PC-3 (cell line): Measurements from ENCODE around the gene PTPN18. TPM values are rescaled to one million over a fixed set of nuclear protein-coding genes. Genes with fewer than 3 reads are reported as not detected.

ENCODE experiments used
- ATAC-seq: fragments of 200-7000 bp; cut with Tn5 transposase; 2 replicates; pipeline ENCODE4 v1.9.1; 2020; ENCODE audit warnings: mild to moderate bottlenecking, moderate library complexity
- Bru-seq: library from RNA; stranded (reverse); fragments of 400-500 nt; gene quantifications from one replicate; lab custom pipeline; 2021; lab: Mats Ljungman, UMichigan
- BruChase-seq, 2 experiments: library from RNA; stranded (reverse); fragments of 400-500 nt; gene quantifications; one replicate each; lab custom pipeline; 2021; lab: Mats Ljungman, UMichigan
- BruUV-seq: library from RNA; stranded (reverse); fragments of 400-500 nt; replicated peaks from 2 replicates; lab custom pipeline; 2021; lab: Mats Ljungman, UMichigan
- CTCF ChIA-PET: fragments of 300-600 bp; sonication (Branson Sonifier 250); formaldehyde crosslinking; loops from one replicate; lab custom pipeline; 2022; ENCODE audit warnings: antibody characterized with exemption; lab: Charles Lee
- POLR2A ChIA-PET: fragments of 300-600 bp; sonication (Branson Sonifier 250); formaldehyde crosslinking; loops from one replicate; lab custom pipeline; 2022; ENCODE audit warnings: antibody characterized with exemption; ENCODE audit not compliant: unreplicated experiment; lab: Charles Lee
- DNase-seq: peaks from one replicate; pipeline ENCODE4 v3.0.0-alpha.2; 2015
- H2AFZ ChIP-seq: fragments of 300-600 bp; sonication (generic); 2 replicates; pipeline ENCODE4 v1.6.0; 2016; ENCODE audit warnings: antibody characterized with exemption, low read length
- H3F3A ChIP-seq: fragments of 300-600 bp; sonication (generic); one replicate; pipeline ENCODE4 v1.6.0; 2017; ENCODE audit warnings: antibody characterized with exemption, low read length, control low read depth, mild to moderate bottlenecking; ENCODE audit not compliant: unreplicated experiment
- H3K27ac ChIP-seq: fragments of 300-600 bp; sonication (generic); 2 replicates; pipeline ENCODE4 v1.5.1; 2016; ENCODE audit warnings: mild to moderate bottlenecking, low read length
- H3K27me3 ChIP-seq: fragments of 300-600 bp; sonication (generic); 2 replicates; pipeline ENCODE4 v1.6.1; 2016; ENCODE audit warnings: low read length, mixed read lengths
- H3K36me3 ChIP-seq: fragments of 300-600 bp; sonication (generic); 2 replicates; pipeline ENCODE4 v1.6.1; 2016; ENCODE audit warnings: low read depth, mixed run types, low read length, mixed read lengths
- H3K4me1 ChIP-seq: fragments of 300-600 bp; sonication (generic); 2 replicates; pipeline ENCODE4 v1.5.1; 2016; ENCODE audit warnings: low read length; ENCODE audit not compliant: insufficient read depth
- H3K4me2 ChIP-seq: fragments of 300-600 bp; sonication (generic); 2 replicates; pipeline ENCODE4 v1.6.0; 2016; ENCODE audit warnings: low read length
- H3K4me3 ChIP-seq: fragments of 300-600 bp; sonication (generic); 2 replicates; pipeline ENCODE4 v1.5.1; 2016; ENCODE audit warnings: mild to moderate bottlenecking, low read length, mixed read lengths
- H3K79me2 ChIP-seq: fragments of 300-600 bp; sonication (generic); 2 replicates; pipeline ENCODE4 v1.6.1; 2017; ENCODE audit warnings: low read length, mixed read lengths
- H3K9ac ChIP-seq: fragments of 300-600 bp; sonication (generic); 2 replicates; pipeline ENCODE4 v1.6.0; 2016; ENCODE audit warnings: mild to moderate bottlenecking, low read length
- H3K9me2 ChIP-seq: fragments of 300-600 bp; sonication (generic); replicated peaks from 2 replicates; pipeline ENCODE4 v1.6.1; 2016; ENCODE audit warnings: mixed run types, low read length, mixed read lengths
- H3K9me3 ChIP-seq: fragments of 300-600 bp; sonication (generic); 2 replicates; pipeline ENCODE4 v1.6.1; 2016; ENCODE audit warnings: low read length, mixed read lengths
- H4K20me1 ChIP-seq: fragments of 300-600 bp; sonication (generic); 2 replicates; pipeline ENCODE4 v1.6.1; 2016; ENCODE audit warnings: low read length, mixed read lengths
- EZH2 ChIP-seq: fragments of 300-600 bp; sonication (generic); IDR thresholded peaks from one replicate; pipeline ENCODE4 v1.6.1; 2017; ENCODE audit warnings: antibody characterized with exemption, mild to moderate bottlenecking, low read length; ENCODE audit not compliant: unreplicated experiment
- EZH2phosphoT487 ChIP-seq: fragments of 300-600 bp; sonication (generic); IDR thresholded peaks from 2 replicates; pipeline ENCODE4 v1.6.1; 2018; ENCODE audit warnings: mild to moderate bottlenecking, antibody characterized with exemption, low read length, borderline replicate concordance
- intact Hi-C: fragments of 100-400 bp; cut with micrococcal nuclease; formaldehyde crosslinking; loops from 2 replicates; pipeline ENCODE4 v1.9.0; 2023
- long read RNA-seq: library from polyadenylated mRNA; unstranded; transcript quantifications from one replicate; pipeline ENCODE4 v2.0.0, GENCODE V29; 2021; ENCODE audit not compliant: unreplicated experiment
- total RNA-seq: library from RNA; depleted of rRNA; stranded (reverse); fragments of >200 nt; gene quantifications from 2 replicates; pipeline ENCODE4 v1.2.3, GENCODE V29; 2014; rRNA removed
- TF ChIP-seq, protein P1 (sequence below): fragments of 300-600 bp; sonication (generic); conservative IDR thresholded peaks from 2 replicates; pipeline ENCODE4 v1.5.1; 2017; ENCODE audit warnings: antibody characterized with exemption, low read depth, mild to moderate bottlenecking, low read length

PTPN18 gene, protein sequence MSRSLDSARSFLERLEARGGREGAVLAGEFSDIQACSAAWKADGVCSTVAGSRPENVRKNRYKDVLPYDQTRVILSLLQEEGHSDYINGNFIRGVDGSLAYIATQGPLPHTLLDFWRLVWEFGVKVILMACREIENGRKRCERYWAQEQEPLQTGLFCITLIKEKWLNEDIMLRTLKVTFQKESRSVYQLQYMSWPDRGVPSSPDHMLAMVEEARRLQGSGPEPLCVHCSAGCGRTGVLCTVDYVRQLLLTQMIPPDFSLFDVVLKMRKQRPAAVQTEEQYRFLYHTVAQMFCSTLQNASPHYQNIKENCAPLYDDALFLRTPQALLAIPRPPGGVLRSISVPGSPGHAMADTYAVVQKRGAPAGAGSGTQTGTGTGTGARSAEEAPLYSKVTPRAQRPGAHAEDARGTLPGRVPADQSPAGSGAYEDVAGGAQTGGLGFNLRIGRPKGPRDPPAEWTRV
- total RNA-seq (27.1 and 33.5 TPM in 2 replicates), Bru-seq, nascent RNA (percentile 57 among the genes with signal in this experiment), BruChase-seq, experiment 1, labeled RNA remaining after a 6-hour chase (percentile 61 among the genes with signal in this experiment), BruChase-seq, experiment 2, labeled RNA remaining after a 2-hour chase (percentile 60 among the genes with signal in this experiment)
- long read RNA-seq, partial matches to known transcripts, result 12 of 19 reads
- long read RNA-seq, other reads (novel, unspliced or antisense), result 4 of 19 reads

- intact Hi-C loops, result loop anchor here (1.0 kb wide), 1 partner anchor 35 kb away; no protein-coding TSS in a partner anchor
- TF ChIP-seq, protein P1, sequence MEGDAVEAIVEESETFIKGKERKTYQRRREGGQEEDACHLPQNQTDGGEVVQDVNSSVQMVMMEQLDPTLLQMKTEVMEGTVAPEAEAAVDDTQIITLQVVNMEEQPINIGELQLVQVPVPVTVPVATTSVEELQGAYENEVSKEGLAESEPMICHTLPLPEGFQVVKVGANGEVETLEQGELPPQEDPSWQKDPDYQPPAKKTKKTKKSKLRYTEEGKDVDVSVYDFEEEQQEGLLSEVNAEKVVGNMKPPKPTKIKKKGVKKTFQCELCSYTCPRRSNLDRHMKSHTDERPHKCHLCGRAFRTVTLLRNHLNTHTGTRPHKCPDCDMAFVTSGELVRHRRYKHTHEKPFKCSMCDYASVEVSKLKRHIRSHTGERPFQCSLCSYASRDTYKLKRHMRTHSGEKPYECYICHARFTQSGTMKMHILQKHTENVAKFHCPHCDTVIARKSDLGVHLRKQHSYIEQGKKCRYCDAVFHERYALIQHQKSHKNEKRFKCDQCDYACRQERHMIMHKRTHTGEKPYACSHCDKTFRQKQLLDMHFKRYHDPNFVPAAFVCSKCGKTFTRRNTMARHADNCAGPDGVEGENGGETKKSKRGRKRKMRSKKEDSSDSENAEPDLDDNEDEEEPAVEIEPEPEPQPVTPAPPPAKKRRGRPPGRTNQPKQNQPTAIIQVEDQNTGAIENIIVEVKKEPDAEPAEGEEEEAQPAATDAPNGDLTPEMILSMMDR, result peak; percentile 46; the same call in 1 of the 2 replicates
- TF ChIP-seq EZH2, result no peak
- H3K27ac ChIP-seq, result no peak within 1 kb of the TSS
These were observed at the start of gene PTPN18 for GRCh38 chr2:130355578-130356431. Gene PTPN18 (plus strand): TSS chr2:130356056. CDS start chr2:130356108, 52 bp downstream.

GRCh38 chr2:130307850-130308249 is 48.0 kb upstream of the PTPN18 start:
- intact Hi-C loops, result no loop called here
- DNase-seq, result no peak
- no peak overlapping the region for H3K4me3 ChIP-seq

More at GRCh38 chr2:130355578-130356431, at the start of gene PTPN18:
- Histone ChIP-seq H3K36me3 (no peaks in the 10 kb centered on the region), H3K79me2 (no peaks in the 10 kb centered on the region), H2AFZ (peak within 1 kb of the TSS; percentile 92), H4K20me1 (no peaks in the 10 kb centered on the region), H3K27me3 (no peaks in the 10 kb centered on the region), H3K9me3 (no peaks in the 10 kb centered on the region), H3K4me2 (peak within 1 kb of the TSS; percentile 90), H3K9me2 (no peaks in the 10 kb centered on the region), H3F3A (no peaks in the 10 kb centered on the region), H3K4me3 (peak within 1 kb of the TSS; percentile 73), H3K9ac (peak within 1 kb of the TSS; percentile 49), H3K4me1 (peaks cover 4% of the 10 kb centered on the region; the same call in 1 of the 2 replicates)
- ATAC-seq (peak; percentile 95), DNase-seq (peak; percentile 86)
- BruUV-seq, result no TSS peak
- ChIA-PET POLR2A (no interaction called here), CTCF (interaction anchor here (0.5 kb wide), 1 partner anchor 115 kb away, joined by 3 read pairs; no protein-coding TSS in a partner anchor)

More at GRCh38 chr2:130307850-130308249, 48.0 kb upstream of the PTPN18 start:
- Histone ChIP-seq H3K36me3 (no peaks in the 10 kb centered on the region), H3F3A (no peaks in the 10 kb centered on the region), H3K9me3 (no peaks in the 10 kb centered on the region), H3K4me1 (no peaks in the 10 kb centered on the region), H3K9ac (no peak overlapping the region), H3K79me2 (no peaks in the 10 kb centered on the region), H3K9me2 (no peaks in the 10 kb centered on the region), H3K4me2 (no peak overlapping the region), H4K20me1 (no peaks in the 10 kb centered on the region), H2AFZ (no peak overlapping the region), H3K27ac (no peak overlapping the region), H3K27me3 (peaks cover 55% of the 10 kb centered on the region)
- TF ChIP-seq, protein P1, result no peak
- no peak for TF ChIP-seq EZH2
- TF ChIP-seq EZH2phosphoT487, result no peak
- no TSS peak for BruUV-seq
- CTCF ChIA-PET, result no interaction called here
- POLR2A ChIA-PET, result no interaction called here
- ATAC-seq, result no peak
